DMS53 (cell line): Measurements from ENCODE around the gene GLIPR1.
"Not testable (repeated sequence)": the region's sequence is repeated elsewhere in the genome, so short reads cannot be mapped to it uniquely, and the experiment has no call there.

Experiments used
- DNase-seq: peaks from one replicate; lab custom pipeline; 2025; lab: John Stamatoyannopoulos, UW

GLIPR1 gene

GRCh38 chr12:75476071-75476470 lies 4.5 kb upstream of the GLIPR1 start:
- DNase-seq: no peak

GRCh38 chr12:75477137-75477536 lies 3.4 kb upstream of the GLIPR1 start:
- no peak for DNase-seq

- no peak for DNase-seq
Observed at GRCh38 chr12:75478116-75478794, 2.3 kb upstream of the GLIPR1 start.

- peak; percentile 37 for DNase-seq
Observed at GRCh38 chr12:75479963-75480461, 543 bp upstream of the GLIPR1 start.

- peak; percentile 30 for DNase-seq
Observed at GRCh38 chr12:75481013-75481705, 604 bp downstream of the GLIPR1 start.

- DNase-seq: no peak
Observed at GRCh38 chr12:75481774-75482173, 1.2 kb downstream of the GLIPR1 start.

GRCh38 chr12:75482646-75483045 lies 2.1 kb downstream of the GLIPR1 start:
- DNase-seq: no peak

- DNase-seq: no peak
Observed at GRCh38 chr12:75483431-75483830, 2.9 kb downstream of the GLIPR1 start.

GRCh38 chr12:75484450-75484849 lies 3.9 kb downstream of the GLIPR1 start:
- not testable (repeated sequence) for DNase-seq

GRCh38 chr12:75487308-75487707 lies 6.8 kb downstream of the GLIPR1 start:
- no peak for DNase-seq

- peak; percentile 56 for DNase-seq
Observed at GRCh38 chr12:75488553-75488952, 8.0 kb downstream of the GLIPR1 start.

- DNase-seq: no peak
Observed at GRCh38 chr12:75489187-75489586, 8.6 kb downstream of the GLIPR1 start.

GRCh38 chr12:75489613-75490210 lies 9.2 kb downstream of the GLIPR1 start:
- DNase-seq: no peak

GRCh38 chr12:75491169-75491568 lies 10.6 kb downstream of the GLIPR1 start:
- DNase-seq: no peak

GRCh38 chr12:75503459-75503858 lies 22.9 kb downstream of the GLIPR1 start:
- no peak for DNase-seq

- DNase-seq: no peak
Observed at GRCh38 chr12:75503866-75504265, 23.3 kb downstream of the GLIPR1 start.

GRCh38 chr12:75505706-75506312 lies 25.3 kb downstream of the GLIPR1 start:
- DNase-seq: peak; percentile 63

- DNase-seq: no peak
Observed at GRCh38 chr12:75507086-75507485, 26.5 kb downstream of the GLIPR1 start.

- no peak for DNase-seq
Observed at GRCh38 chr12:75508159-75508558, 27.6 kb downstream of the GLIPR1 start.

- DNase-seq: no peak
Observed at GRCh38 chr12:75509621-75510020, 29.1 kb downstream of the GLIPR1 start.

- DNase-seq: peak; percentile 100
Observed at GRCh38 chr12:75511116-75512048, 30.8 kb downstream of the GLIPR1 start, which contains the start of gene KRR1. TSS of gene KRR1 (minus strand) at chr12:75511609. CDS start at chr12:75511597, 12 bp downstream.
